GM12872 (cell line): ENCODE results near the gene ZCCHC4.

Experiments used
- CTCF ChIP-seq: IDR thresholded peaks from 3 replicates; pipeline ENCODE4 v1.5.1; 2011; ENCODE audit warnings: low read depth, mild to moderate bottlenecking, low read length, moderate library complexity; ENCODE audit not compliant: insufficient read depth

The ZCCHC4 gene

GRCh38 chr4:25347971-25348370 is 35.4 kb downstream of the ZCCHC4 start:
- no peak for TF ChIP-seq CTCF

- no peak for TF ChIP-seq CTCF
These were observed 38.0 kb downstream of the ZCCHC4 start for GRCh38 chr4:25350561-25350960.

GRCh38 chr4:25351777-25352416 is 39.3 kb downstream of the ZCCHC4 start:
- TF ChIP-seq CTCF = no peak

- TF ChIP-seq CTCF = no peak
These were observed 43.5 kb downstream of the ZCCHC4 start for GRCh38 chr4:25356068-25356467.

- TF ChIP-seq CTCF = no peak
These were observed 46.1 kb downstream of the ZCCHC4 start for GRCh38 chr4:25358515-25359275.

- TF ChIP-seq CTCF = no peak
These were observed 48.7 kb downstream of the ZCCHC4 start for GRCh38 chr4:25361253-25361652.

GRCh38 chr4:25367004-25367621 is 54.5 kb downstream of the ZCCHC4 start:
- TF ChIP-seq CTCF = peak; percentile 43; the same call in 2 of the 3 replicates
